NCI-H1930 (cell line): ENCODE data around the gene RNF43.
A peak's percentile ranks its signal among the peaks of the same experiment; 100 is the strongest.

Experiments
- DNase-seq, 2 experiments: peaks; one replicate each; lab custom pipeline; 2025; lab: John Stamatoyannopoulos, UW

The RNF43 gene

DNA sequence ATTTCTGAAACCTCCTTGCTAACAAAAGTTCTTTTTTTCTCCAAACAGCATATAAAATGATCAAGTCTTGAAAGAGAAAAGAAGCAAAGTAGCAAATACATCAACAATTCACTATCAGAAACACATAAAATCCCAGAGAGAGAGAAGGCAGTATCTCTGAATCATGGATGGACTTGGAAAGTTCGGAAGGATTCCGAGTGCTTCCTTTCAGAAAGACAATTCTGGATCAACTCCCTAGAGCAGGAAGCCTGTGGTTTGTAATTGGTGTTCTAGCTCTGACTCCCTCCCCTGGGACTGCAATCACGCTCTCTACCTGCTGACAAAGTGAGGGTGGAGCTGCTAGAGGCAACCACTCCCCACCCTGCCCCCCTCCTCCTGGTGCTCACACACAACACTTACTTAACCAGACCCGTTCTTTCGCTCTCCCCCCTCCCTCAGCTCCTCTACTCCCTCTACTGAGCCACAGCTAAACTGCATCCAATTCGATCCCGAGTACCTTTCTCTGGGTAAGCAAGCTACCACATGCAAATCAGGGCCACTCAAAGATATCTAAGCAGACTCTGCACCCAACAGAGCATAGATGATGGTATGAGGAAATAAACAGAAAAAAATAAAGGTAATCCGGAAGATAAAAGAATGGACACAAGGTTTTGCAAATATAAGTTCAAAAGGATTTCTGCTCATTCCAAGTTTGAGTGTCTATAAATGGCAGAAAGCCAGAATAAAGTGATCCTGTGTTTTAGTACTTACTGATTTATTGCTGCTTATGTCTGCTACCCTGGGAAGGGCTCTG lies at the start of gene RNF43:
Gene RNF43 (minus strand): TSS at position 235 of the 793 bp plus-strand sequence. CDS start 1,957 bp downstream, outside the sequence.
- peak; percentile 79 to 87 for DNase-seq

DNA sequence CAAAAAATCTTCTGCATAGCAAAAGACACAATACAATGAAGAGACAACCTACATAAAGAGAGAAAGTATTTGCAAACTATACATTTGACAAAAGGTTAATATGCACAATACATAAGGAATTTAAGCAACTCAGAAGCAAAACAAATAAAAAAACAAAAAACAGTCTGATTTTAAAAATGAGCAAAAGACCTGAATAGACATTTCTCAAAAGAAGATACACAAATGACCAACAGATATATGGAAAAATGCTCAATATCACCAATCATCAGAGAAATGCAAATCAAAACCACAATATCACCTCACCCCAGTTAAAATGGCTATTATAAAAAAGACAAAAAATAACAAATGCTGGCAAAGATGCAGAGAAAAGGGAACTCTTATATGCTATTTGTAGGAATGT lies 38.2 kb upstream of the RNF43 start:
- DNase-seq = no peak

DNA sequence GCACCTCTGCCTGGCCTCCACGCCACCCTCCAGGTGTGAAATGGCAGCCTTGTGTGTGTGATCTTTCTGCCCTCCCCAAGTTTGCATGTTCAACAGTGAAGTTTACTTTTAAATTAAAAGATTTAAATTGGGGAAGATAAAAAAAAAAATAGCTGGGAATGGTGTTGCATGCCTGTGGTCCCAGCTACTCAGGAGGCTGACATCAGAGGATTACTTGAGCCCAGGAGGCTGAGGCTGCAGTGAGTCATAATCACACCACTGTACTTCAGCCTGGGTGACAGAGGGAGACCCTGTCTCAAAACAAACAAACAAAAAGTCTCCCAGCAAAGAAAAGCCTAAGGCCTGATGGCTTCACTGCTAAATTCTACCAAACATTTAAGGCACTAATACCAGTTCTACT lies 35.4 kb upstream of the RNF43 start:
- DNase-seq = no peak

DNA sequence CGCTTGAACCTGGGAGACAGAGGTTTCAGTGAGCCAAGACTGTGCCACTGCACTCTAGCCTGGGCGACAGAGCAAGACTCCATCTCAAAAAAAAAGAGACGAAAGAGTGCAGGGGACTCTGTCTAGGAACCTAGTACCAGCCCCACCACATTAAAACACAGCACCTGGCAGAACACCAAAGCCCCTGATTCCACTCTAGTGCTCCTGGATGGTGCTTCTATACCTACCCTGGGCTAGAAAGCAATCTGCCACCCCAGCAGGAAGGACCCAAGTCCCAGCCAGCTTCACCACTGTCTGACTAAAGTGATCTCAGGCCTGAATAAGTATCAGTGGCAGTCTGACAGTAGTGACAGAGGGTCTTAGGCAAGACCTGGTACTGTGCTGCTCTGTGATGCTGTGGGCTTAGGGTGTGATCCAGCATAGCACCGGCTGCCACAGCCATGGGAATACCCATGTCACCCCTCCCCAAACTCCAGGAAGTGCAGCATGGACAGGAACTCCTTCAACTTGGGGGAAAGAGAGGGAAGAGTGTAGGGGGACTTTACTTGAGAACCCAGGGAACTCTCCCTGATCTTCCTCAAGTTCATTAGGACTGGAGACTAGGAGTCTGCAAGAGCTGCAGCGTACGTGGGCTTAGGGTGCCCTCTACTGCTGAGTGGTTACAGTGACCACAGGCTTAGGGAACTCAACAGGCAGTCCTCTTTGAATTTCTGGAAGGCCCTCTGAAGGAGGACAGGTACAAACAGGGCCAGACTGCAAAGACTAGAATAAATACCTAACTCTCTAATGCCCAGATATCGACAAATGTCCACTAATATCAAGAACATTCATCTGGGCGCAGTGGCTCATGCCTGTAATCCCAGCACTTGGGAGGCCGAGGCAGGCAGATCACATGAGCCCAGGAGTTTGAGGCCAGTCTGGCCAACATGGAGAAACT lies 30.0 kb upstream of the RNF43 start:
- DNase-seq = peak; percentile 54 to 70

DNA sequence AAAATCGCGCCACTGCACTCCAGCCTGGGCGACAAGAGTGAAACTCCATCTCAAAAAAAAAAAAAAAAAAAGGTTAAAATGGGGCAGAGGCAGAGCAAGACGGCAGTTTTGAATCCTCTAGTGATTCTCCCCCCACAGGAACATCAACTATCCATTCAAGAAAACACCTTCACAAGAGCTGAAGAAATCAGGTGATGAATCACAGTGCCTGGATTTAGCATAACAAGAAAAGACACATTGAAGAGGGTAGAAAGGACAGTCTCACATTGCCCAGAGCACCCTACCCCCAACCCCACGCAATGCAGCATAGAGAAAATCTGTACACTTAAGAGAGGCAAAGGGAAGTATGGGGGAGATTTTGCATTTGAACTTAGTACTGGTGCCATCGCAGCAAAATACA lies 28.8 kb upstream of the RNF43 start:
- DNase-seq = no peak

DNA sequence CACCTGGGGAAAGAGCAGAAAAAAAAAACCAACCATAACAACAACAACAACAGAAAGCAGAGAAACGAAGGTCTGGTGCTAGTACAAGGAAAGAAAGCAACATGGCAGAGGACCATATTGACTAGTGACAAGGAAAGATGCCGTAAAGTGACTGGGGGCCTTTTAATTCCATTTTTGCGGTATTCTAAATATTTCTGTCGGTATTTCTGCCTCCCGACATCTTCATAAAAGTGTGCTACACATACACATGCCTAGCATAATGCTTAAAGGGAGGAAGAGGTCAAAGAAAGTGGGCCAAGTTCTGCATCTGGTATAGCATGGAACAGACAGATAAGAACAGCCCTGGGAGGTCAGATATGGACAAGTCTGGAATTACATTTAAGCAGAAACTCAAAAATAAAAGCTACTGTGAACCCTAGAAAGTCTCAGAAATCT lies 19.5 kb upstream of the RNF43 start:
- DNase-seq = no peak

DNA sequence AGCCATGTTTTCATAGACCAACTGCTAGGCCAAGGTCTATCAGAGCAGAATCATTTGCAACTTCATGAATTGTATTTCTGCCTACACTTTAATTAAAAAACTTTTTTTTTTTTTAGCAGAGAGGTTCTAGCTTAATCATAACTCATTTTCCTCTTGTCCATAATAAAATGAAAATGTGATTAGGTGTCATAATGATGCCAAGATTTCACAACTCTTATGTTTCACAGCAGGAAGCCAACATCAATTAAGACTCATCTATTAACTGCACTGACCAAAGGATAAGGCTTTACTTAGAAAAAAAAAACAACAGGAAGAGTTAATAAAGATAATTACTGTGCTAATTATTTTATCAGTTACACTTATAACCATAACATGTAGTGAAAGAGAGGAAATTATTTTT lies 18.9 kb upstream of the RNF43 start:
- no peak for DNase-seq

DNA sequence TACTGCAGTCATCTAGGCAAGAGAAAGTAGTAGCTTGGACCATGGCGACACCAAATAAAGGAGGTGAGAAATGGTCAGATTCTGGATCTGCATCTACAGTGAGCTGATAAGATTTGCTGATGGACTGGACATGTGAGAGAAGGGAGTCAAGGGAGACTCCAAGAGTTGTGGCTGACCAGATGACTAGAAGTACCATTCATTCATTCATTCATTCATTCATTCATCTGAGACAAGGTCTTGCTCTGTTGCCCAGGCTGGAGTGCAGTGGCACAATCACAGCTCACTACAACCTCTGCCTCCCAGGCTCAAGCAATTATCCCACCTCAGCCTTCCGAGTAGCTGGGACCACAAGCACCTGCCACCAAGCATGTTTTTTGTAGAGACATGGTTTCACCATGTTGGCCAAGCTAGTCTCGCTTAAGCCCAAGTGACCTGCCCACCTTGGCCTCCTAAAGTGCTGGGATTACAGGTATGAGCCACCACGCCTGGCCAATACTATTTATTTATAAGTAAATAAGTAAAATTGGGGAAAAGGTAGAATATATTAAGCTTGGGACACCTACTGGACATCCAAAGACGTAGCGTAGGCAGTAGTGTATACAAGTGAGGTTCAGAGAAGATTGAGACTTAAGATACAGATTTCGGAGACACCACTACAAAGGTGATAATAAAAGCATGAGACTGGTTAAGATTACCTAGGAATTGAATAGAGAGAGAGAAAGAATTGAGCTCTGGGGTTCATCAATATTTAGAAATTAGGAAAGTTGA lies 15.7 kb upstream of the RNF43 start:
- DNase-seq = no peak

DNA sequence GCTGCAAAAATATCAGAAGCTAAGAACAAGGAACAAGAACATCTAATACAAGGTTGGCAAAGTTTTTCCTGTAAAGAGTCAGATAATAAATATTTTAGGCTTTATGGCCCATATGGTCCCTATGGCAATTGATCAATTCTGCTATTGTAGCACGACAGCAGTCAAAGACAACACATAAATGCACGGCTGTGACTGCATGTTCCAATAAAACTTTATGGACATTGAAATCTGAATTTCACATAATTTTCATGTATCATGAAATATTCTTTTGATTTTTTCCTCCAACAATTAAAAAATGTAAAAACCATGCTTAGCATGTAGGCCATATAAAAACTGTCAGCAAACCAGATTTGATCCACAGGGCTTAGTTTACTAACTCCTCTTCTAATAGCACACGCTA lies 10.5 kb upstream of the RNF43 start:
- no peak for DNase-seq

DNA sequence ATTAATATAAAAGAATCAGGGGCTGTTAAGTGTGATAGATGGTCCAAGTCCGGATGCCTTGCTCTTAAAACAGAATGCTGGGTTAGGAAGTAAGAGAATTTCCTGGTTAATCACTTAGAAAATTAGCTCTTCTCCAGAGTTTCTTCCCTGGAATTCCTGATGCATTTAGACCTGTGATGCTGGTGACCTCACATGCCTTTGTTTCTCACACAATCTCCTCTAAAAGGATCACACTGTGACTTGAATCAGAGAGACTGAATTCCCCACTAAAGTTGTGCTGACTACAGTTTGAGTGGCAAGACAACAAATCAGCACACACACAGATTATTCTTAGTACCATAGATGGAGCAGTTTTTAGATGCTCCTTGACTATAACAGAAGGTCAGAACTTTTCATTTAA lies 4.4 kb upstream of the RNF43 start:
- DNase-seq = no peak

DNA sequence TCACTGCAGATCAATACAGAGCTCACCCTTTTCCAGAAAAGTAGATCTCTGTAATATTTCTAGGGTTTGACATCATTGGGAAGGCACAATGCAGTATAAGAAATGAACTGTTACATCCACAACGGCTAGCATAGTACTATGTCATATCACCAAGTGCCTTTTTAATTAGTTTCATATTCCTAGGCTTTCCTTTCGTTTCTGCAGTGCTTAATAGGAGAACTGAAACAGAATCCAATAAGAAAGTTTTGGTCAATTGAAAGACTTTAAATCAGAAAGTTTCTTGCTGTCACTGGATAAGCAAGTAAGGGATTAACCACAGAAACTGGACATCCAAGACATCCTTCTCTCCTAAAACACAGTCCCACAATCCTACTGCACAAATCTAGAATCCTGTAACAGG lies 3.5 kb upstream of the RNF43 start:
- no peak for DNase-seq

DNA sequence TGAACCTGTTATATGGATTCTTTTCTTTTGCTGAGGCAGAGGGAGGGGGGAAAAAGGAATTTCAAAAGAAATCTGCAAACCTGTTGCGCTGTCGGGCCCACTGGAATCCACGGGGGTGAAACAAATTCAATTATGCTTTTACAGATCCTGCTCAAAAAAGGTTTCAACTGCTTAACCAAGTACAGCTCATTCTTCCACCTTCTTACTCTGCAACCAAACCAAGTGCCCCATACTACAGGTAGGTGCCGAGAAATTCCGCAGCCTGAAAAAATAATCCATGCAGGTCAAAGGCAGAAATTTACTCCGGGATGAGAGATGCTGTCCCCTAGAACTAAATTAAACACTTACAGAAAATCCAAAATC lies 416 bp downstream of the RNF43 start:
- DNase-seq = no peak

DNA sequence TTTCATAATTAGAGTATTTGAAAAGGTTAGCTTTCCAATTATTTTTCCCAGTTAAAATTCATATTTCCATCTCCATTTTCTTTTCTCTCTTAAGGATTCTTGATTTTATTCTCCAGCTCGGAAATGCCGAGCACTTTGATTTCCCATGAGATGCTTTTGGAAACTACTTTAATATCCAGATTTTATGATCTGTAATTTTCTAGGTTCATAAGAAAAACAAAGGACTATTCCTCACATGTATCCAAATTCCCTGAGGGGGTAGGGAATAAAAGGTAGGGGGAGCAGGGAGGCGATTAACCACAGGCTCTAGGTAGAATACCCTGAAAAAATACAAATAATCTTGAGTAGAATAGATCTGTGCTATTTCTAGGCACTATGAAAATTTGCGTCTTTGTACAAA lies 938 bp downstream of the RNF43 start:
- no peak for DNase-seq

DNA sequence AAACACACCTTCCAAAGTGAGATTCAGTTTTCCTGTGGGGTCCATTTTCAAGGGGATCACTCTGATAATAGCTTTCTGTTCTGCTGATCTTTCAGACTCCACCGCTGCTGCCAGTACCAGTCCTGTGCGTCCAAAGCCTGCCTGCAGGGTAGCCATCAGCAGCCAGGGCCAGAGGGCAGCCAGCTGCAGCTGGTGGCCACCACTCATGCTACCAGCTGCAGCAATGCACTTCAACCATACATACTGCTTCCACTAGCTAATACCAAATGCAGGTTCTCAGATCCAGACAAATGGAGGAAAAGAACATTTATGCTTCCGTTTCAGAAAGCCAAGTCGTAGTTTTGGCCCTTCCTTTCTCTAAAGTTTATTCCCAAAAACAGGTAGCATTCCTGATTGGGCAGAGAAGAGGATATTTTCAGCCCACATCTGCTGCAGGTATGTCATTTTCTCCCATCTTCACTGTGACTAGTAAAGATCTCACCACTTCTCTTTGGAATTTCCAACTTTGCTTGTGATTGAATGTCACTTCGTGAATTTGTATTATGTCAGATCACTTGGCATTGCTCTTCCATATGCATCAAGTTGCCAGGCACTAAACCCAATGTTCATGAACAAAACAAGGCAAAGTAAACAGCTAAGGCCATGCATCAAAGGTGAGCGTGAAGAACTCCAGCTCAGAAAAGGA lies 1.8 kb downstream of the RNF43 start:
- no peak for DNase-seq

DNA sequence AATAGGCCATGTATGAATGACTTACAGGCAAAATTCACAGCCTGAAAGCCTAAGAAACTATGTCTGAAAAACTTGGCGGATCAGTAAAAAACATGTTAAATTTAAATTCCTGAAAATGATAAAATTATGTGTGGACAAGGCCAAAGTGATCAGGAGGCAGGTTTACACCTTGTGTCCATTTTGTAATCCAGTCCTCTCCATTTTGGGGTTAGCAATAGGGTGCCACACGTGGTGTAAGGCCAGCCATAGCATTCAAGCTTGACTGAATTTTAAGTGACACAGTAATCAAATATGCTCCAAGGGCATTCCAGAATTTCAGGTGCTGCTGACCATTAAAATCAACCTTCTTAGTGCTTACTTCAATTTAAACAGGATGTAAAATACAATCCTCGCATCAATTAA lies 2.7 kb downstream of the RNF43 start:
- DNase-seq = no peak

DNA sequence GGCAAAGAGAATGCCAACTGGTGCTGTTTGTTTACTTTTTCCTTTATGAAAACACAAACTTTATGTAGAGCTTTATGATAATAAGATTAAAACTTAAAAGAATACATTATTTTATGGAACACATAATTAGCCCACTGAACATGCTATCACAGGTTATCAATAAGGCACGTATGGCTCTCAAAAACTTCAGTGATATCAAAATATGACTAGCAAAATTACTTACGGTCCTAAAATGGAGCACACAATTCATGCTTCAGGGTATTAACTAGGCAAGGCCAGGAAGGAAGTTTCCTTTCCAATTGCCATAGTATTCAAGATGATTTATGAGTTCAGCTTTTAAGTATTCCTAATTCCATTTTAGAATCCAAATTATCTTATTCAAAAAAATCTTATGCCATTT lies 3.6 kb downstream of the RNF43 start:
- no peak for DNase-seq

DNA sequence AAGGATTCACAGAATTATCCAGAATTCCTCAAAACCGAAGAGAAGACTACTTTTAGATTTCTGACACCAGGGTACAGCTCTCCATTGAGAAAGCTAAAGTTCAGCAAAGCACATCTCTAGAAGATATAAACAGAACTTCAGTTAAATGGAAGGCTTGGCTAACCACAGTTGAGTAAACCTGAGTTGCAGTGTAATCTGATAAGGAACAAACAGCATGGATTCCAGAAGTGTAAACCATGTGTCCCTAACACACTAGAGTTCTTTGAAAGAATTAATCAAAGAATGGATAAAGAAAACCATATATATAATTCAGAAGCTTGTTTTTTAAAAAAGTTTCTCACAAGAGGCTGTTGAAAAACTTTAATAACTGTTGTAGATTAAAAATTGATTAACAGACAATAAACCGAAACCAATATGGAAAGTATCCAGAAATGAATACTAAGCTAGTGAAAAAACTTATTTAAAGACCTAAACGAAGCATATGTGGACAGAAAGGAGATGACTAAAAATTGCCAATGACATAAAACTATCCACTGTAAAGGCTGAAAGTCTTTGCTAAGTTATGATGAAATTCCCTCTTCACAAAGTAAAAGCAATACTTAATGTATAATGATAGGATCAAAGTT lies 4.3 kb downstream of the RNF43 start:
- DNase-seq = no peak

DNA sequence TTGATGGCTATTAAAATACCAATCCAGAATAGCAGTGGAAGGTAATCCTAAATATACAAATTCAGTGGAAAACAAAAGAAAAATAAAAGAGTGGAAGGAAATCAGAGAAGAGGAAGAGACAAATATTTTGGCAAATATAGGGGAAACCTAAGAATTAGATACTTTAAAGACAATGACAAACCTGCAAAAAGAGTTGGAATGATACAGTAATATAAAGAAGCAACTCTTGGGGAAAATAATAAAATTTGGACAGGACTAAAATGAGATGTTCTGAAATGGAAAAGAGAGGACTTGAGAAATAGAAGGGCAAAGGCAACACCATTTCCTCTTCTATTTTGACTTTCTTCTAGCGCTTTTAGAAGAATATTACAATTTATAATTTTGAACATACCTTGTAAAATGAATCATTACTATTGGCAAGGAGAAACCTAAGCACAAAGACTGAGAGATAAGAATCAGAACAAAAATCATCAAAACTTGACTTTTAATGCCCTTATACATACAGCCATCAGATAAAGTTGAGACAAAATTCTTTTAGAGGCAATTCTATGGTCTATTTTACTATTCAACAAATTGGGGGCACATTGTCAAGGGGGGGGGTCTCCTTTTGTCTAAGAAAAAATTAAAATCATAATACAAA lies 5.2 kb downstream of the RNF43 start:
- DNase-seq = no peak

DNA sequence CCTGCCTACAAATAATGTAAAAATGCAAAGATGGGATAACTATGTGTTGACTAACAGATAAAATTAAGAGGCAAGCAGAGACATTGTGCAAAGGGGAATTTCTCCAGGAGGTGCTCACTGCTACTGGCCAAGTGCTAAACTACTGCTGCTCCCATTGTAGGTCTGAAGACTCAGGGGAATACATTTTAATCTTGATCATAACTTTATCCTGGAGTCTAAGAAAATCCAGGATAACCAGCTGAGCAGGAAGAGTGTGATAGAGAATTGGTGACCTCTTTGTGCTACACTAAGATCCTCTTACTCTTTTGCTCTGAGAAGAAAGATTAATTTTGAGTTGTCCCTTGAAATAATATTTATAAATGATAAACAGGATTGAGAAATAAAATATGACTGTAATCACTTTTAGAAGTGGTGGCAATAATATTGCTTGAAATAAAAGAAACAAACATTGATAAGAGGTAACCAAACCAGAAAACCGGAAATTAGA lies 5.9 kb downstream of the RNF43 start:
- no peak for DNase-seq

DNA sequence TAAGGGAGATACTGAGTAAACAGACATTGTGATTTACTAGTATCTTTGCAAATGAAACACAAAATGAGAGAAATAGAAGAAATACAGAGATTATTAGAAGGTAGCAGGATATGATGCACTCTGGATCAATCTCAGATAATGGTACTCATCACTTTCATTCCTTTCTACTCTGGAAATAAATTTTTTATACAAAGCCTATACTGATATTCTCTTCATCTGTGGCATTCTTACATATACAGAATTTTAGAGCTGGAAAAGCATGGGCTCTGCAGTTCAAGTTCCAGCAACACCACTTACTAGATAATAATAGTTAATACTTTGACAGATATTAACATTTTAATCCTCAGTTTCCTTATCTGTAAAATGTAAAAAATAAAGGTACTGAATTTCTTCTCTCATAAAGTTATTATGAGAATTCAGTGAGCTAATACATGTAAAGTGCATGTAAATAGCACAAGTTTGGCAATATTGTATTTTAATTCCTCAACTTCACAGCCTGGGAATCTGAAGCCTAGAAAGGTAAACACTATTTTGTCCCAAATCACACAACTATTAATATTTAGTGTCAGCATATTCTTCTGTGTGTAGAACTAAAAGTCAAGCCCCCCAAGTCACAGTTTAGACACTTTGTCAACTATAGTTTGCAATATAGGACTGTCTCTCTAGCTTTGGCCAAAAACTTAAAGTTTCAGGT lies 6.5 kb downstream of the RNF43 start:
- DNase-seq = no peak
